Body of pancreas (tissue), 4 donors: ENCODE results near the gene CLEC16A.

ENCODE experiments used
- CTCF ChIP-seq, 7 experiments: fragments of 450-650 bp in 4 of 7; fragments of 200-600 bp in 3 of 7; sonication (generic) in 3 of 7; IDR thresholded peaks; one replicate each; pipeline ENCODE4 v1.5.1; 2016 to 2019; ENCODE audit warnings: antibody characterized with exemption in 7 of 7
- POLR2A ChIP-seq, 3 donors: fragments of 450-650 bp; IDR thresholded peaks; one replicate each; pipeline ENCODE4 v1.6.1; 2016; ENCODE audit warnings: antibody characterized with exemption in 3 of 3, mild to moderate bottlenecking in 2 of 3

- TF ChIP-seq CTCF (IDR thresholded peaks at IDR 0.05) (no peak), POLR2A (IDR thresholded peaks at IDR 0.05) (no peak)
These were observed 11.2 kb upstream of the CLEC16A start for GRCh38 chr16:10932959-10933710.
